ENCODE data around the gene HP1BP3.

DNA sequence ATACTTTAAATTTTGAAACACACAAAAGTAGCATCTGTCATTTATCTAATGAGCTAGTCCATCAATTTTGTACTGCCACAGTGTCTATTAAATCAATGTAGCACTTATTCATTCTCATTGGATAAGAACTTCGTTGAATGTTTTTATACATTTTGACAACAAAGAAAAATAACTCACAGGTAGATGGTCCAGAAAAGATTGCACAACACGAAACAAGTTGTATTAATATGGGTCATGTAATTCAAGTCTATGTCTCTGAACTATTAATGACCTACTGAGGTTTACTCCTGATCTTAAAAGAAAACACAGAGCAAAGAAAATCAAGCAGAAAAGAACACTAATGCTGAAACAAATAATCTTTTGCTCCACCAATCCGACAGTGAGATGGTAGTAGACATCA lies 15.3 kb downstream of the HP1BP3 start:
- TF ChIP-seq USF1 (IDR thresholded peaks at IDR 0.05) = no peak
- TF ChIP-seq TEAD4 (IDR thresholded peaks at IDR 0.05) = no peak
- TF ChIP-seq YY1 (IDR thresholded peaks at IDR 0.05; ENCODE audit: low read depth) = no peak
- TF ChIP-seq EP300 (IDR thresholded peaks at IDR 0.05; ENCODE audit: borderline replicate concordance) = no peak
- TF ChIP-seq MAX (IDR thresholded peaks at IDR 0.05) = no peak
- no peak for TF ChIP-seq CREB1 (IDR thresholded peaks at IDR 0.05; ENCODE audit: low read depth)
- no peak for TF ChIP-seq TAF1 (IDR thresholded peaks at IDR 0.05; ENCODE audit: low read depth)
- no peak for TF ChIP-seq EGR1 (IDR thresholded peaks at IDR 0.05)
